Hepatocyte (in vitro differentiated cells): Measurements from ENCODE around the gene ATXN7L1. TPM values are rescaled to one million over a fixed set of nuclear protein-coding genes. Genes with fewer than 3 reads are reported as not detected.

ENCODE experiments used
- DNase-seq: peaks from one replicate; pipeline ENCODE4 v3.0.0-alpha.2; 2016; ENCODE audit warnings: low spot score
- H2AFZ ChIP-seq: fragments of 200-600 bp; sonication (generic); 2 replicates; pipeline ENCODE4 v1.6.0; 2016; ENCODE audit warnings: antibody characterized with exemption, mild to moderate bottlenecking
- H3K27ac ChIP-seq: fragments of 200-600 bp; sonication (generic); 2 replicates; pipeline ENCODE4 v1.5.1; 2016; ENCODE audit warnings: mild to moderate bottlenecking
- H3K27me3 ChIP-seq: fragments of 200-600 bp; sonication (generic); 2 replicates; pipeline ENCODE4 v1.6.1; 2016
- H3K36me3 ChIP-seq: fragments of 200-600 bp; sonication (generic); replicated peaks from 2 replicates; pipeline ENCODE4 v1.5.1; 2016; ENCODE audit warnings: low read depth; ENCODE audit not compliant: insufficient read depth
- H3K4me1 ChIP-seq: fragments of 200-600 bp; sonication (generic); 2 replicates; pipeline ENCODE4 v1.5.1; 2016; ENCODE audit warnings: mild to moderate bottlenecking, moderate library complexity; ENCODE audit not compliant: insufficient read depth
- H3K4me2 ChIP-seq: fragments of 200-600 bp; sonication (generic); 2 replicates; pipeline ENCODE4 v1.6.0; 2016
- H3K4me3 ChIP-seq: fragments of 200-600 bp; sonication (generic); 2 replicates; pipeline ENCODE4 v1.5.1; 2016; ENCODE audit warnings: mild to moderate bottlenecking
- H3K79me2 ChIP-seq: fragments of 200-600 bp; sonication (generic); 2 replicates; pipeline ENCODE4 v1.6.0; 2017; ENCODE audit warnings: mild to moderate bottlenecking
- H3K9me2 ChIP-seq: fragments of 200-600 bp; sonication (generic); replicated peaks from 2 replicates; pipeline ENCODE4 v1.6.0; 2017; ENCODE audit warnings: mild to moderate bottlenecking; ENCODE audit not compliant: insufficient read depth
- H3K9me3 ChIP-seq: fragments of 200-600 bp; sonication (generic); 2 replicates; pipeline ENCODE4 v1.5.1; 2016; ENCODE audit warnings: low read depth, mild to moderate bottlenecking
- H4K20me1 ChIP-seq: fragments of 200-600 bp; sonication (generic); 2 replicates; pipeline ENCODE4 v1.6.0; 2016; ENCODE audit warnings: mild to moderate bottlenecking; ENCODE audit not compliant: insufficient read depth, poor library complexity, severe bottlenecking
- CTCF ChIP-seq: fragments of 200-600 bp; sonication (generic); IDR thresholded peaks from 2 replicates; pipeline ENCODE4 v1.5.1; 2016; ENCODE audit warnings: antibody characterized with exemption, mild to moderate bottlenecking; ENCODE audit not compliant: poor library complexity
- EZH2 ChIP-seq: fragments of 200-600 bp; sonication (generic); IDR thresholded peaks from 2 replicates; pipeline ENCODE4 v1.6.1; 2016; ENCODE audit warnings: antibody characterized with exemption, mild to moderate bottlenecking, borderline replicate concordance
- EZH2phosphoT487 ChIP-seq: fragments of 200-600 bp; sonication (generic); IDR thresholded peaks from one replicate; pipeline ENCODE4 v1.6.1; 2018; ENCODE audit warnings: antibody characterized with exemption, mild to moderate bottlenecking, low read depth, moderate library complexity; ENCODE audit not compliant: unreplicated experiment, severe bottlenecking
- WGBS: methylation state at CpG from one replicate; pipeline ENCODE4 v1.1.6; 2016; ENCODE audit warnings: low lambda C conversion rate; ENCODE audit errors: missing lambda C conversion rate; 5-methylcytosine and 5-hydroxymethylcytosine counted together
- polyA plus RNA-seq: library from polyadenylated mRNA; unstranded; fragments of >200 nt; fragmentation: Nextera tagmentation; extraction: Ambion mirVana; gene quantifications from 2 replicates; pipeline ENCODE4 v1.2.1, GENCODE V29; 2016
- total RNA-seq: library from RNA; depleted of rRNA; stranded (reverse); fragments of >200 nt; gene quantifications from 2 replicates; pipeline ENCODE4 v1.2.3, GENCODE V29; 2014

ATXN7L1 gene
- total and polyA plus RNA-seq, 2 experiments from 2014 or later: 8.9 to 9.3 TPM

- no peak for TF ChIP-seq CTCF
- no peak for TF ChIP-seq EZH2
- no peak for TF ChIP-seq EZH2phosphoT487
- no peak for DNase-seq
- Histone ChIP-seq H3K27ac (no peak overlapping the region), H3K9me3 (no peaks in the 10 kb centered on the region), H3K4me1 (no peaks in the 10 kb centered on the region), H3K4me2 (no peak overlapping the region), H3K4me3 (no peak overlapping the region), H4K20me1 (no peaks in the 10 kb centered on the region), H3K36me3 (no peaks in the 10 kb centered on the region), H3K27me3 (no peaks in the 10 kb centered on the region), H3K9me2 (no peaks in the 10 kb centered on the region), H3K79me2 (no peaks in the 10 kb centered on the region), H2AFZ (no peak overlapping the region)
- WGBS: 78% methylated on average over 3 of the region's 3 CpGs
Measured at GRCh38 chr7:105594034-105594433, 282.4 kb downstream of the ATXN7L1 start.

GRCh38 chr7:105591522-105591921, 284.9 kb downstream of the ATXN7L1 start:
- H3K27ac ChIP-seq: no peak overlapping the region
- no peaks in the 10 kb centered on the region for H3K27me3 ChIP-seq
- WGBS: 82% methylated on average over 2 of the region's 2 CpGs
- TF ChIP-seq EZH2phosphoT487: no peak
- no peak for TF ChIP-seq CTCF
- no peak for TF ChIP-seq EZH2
- no peak overlapping the region for H3K4me3 ChIP-seq
- H3K36me3 ChIP-seq: no peaks in the 10 kb centered on the region
- no peak overlapping the region for H2AFZ ChIP-seq
- H4K20me1 ChIP-seq: no peaks in the 10 kb centered on the region
- no peak overlapping the region for H3K4me2 ChIP-seq
- H3K9me3 ChIP-seq: no peaks in the 10 kb centered on the region
- H3K9me2 ChIP-seq: no peaks in the 10 kb centered on the region
- no peak for DNase-seq
- H3K79me2 ChIP-seq: no peaks in the 10 kb centered on the region
- H3K4me1 ChIP-seq: peaks cover 7% of the 10 kb centered on the region

- DNase-seq: no peak
- no peaks in the 10 kb centered on the region for H4K20me1 ChIP-seq
- no peak for TF ChIP-seq EZH2
- no peak for TF ChIP-seq CTCF
- no peak for TF ChIP-seq EZH2phosphoT487
Measured at GRCh38 chr7:105590793-105591192, 285.6 kb downstream of the ATXN7L1 start.

More at GRCh38 chr7:105590793-105591192, 285.6 kb downstream of the ATXN7L1 start:
- no peaks in the 10 kb centered on the region for H3K79me2 ChIP-seq
- H3K36me3 ChIP-seq: no peaks in the 10 kb centered on the region
- H3K27ac ChIP-seq: no peak overlapping the region
- WGBS: 81% methylated on average over 5 of the region's 5 CpGs
- peaks cover 7% of the 10 kb centered on the region for H3K4me1 ChIP-seq
- H3K9me2 ChIP-seq: no peaks in the 10 kb centered on the region
- no peak overlapping the region for H3K4me2 ChIP-seq
- H2AFZ ChIP-seq: no peak overlapping the region
- no peaks in the 10 kb centered on the region for H3K27me3 ChIP-seq
- H3K9me3 ChIP-seq: no peaks in the 10 kb centered on the region
- H3K4me3 ChIP-seq: no peak overlapping the region
